HG02973 (cell line): Measurements from ENCODE around the gene GIPC3.

Experiments
- ATAC-seq: cut with Tn5 transposase; IDR thresholded peaks from one replicate; pipeline ENCODE4 v1.9.1; 2021; ENCODE audit warnings: moderate library complexity; ENCODE audit not compliant: unreplicated experiment

GIPC3 gene

DNA sequence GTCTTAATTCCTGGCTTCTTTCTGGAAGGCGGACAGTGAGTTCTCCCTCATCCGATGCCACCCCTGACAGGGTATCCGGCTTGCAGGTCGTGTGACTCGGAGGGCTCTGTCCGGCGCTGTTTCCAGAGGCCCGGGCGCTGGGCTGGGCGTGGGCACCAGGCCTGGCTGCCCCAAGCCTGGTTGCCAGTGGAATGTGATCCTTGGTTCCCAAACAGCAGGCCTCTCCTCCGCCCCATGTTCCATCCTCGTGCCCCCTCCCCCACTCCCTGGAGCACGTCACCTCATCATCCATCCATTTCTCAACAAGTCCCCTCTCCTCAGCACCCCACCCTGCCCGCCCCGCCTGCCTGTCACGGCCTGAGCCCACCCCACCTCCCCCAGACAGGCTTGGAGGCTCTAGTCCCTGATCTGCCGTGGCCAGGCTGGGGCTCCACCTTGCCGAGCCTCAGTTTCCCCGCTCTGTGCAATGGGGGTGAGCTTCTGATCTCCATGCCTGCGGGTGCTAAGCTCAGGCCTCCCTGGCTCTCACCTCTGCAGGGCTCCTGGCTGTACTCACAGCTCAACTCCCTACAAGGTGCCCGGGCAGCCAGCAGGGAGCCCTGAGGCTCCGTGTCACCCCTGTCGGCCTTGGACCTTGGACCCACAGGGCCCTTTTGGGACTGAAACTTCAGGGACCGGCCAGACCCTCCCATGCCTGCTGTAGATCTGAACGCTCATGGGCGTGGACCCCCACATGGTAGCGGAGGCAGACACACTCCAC, 19.1 kb downstream of the GIPC3 start:
- no peak for ATAC-seq

DNA sequence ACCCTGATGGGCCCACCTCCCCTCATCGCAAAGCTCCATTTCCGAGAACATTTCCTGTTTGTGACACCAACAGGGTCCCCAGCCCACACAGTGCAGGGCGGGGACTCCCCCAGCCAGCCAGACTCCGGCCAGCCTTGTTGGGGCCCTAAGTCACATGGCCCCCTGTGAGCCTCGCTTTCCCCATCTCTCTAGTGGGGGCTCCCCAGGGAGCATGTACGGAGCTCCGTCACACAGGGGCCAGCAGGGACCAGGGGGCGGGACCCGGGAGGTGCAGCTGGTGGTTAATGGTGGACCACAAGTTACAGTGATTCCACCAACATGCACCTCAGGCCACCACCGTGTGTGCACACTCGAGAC, 19.7 kb downstream of the GIPC3 start:
- ATAC-seq: no peak

DNA sequence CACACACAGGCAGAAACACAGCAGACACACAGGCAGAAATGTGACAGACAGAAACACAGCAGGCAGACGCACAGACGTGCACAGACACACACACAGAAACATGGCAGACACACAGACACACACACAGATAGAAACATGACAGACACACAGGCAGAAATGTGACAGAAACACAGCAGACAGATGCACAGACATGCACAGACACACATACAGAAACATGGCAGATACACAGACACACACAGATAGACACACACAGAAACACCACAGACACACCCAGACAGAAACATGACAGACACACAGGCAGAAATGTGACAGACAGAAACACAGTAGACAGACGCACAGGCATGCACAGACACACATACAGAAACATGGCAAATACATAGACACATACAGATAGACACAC, 20.1 kb downstream of the GIPC3 start:
- no peak for ATAC-seq

DNA sequence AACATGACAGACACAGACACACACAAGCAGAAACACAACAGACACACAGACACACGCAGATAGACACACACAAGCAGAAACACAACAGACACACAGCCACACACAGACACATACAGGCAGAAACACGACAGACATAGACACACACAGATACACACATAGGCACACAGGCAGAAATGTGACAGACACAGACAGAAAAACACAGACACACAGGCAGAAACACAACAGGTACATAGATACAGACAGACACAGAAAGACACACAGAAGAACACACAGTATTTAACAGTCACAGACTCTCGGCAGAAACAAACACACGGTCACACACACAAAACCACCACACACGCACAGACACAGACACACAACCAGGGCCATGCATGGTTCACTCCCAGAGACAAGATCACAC, 20.5 kb downstream of the GIPC3 start:
- ATAC-seq: no peak

DNA sequence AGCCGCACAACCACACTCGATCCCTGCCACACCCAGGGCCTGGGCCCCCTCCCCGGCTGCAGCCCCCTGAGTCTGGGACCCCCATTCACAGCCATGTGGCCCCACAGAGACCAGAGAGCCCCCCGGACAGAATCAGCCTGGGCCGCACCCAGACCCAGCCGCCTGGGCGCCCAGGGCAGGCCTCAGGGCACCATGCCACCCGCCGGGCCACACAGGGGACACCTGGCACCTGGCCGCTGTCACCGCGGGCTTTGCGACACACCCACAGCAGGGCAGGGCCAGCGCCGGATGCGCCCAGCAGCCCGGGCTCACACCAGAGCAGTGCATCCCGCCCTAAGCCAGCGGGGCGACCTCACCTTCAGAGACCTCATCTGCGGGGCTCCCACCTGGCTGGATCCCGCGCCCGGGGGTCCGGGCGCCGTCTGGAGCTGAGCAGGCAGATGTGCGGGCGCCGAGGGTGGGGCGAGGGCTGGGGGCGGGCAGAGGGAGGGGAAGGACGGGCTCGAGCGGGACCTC, 21.0 kb downstream of the GIPC3 start:
- ATAC-seq: no peak

DNA sequence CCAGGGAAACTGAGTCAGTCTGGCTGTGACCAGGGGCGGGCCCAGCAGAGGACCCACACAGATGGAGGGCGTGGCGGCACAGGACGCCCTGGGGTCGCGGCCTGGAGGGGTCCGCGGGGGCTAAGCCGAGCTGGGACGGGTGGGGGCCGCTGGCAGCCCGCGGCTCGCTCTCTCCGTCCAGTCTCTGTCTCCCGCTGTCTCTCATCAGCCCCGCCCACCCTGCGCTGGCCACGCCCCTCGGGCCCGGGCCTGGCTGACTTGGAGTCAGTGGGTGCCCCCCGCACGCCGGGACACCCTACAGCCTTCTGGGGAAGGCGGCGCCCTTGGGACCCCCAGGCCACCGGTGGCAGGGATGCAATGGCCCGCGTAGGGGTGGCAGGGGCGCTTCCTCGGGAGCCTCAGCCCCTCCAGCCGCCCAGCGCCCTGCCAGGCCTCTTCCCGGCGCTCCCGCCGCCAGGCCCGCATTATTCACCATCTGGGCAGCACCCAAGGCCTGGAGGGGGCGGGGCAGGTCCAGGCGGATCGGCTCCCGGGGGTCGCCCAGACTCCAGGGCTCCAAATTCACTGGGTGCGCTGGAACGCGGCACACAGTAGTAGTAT, 21.5 kb downstream of the GIPC3 start, which contains the start of gene TBXA2R:
TSS of gene TBXA2R (minus strand) at position 186 of the 600 bp plus-strand sequence. CDS start 6,241 bp downstream, outside the sequence.
- ATAC-seq: no peak

DNA sequence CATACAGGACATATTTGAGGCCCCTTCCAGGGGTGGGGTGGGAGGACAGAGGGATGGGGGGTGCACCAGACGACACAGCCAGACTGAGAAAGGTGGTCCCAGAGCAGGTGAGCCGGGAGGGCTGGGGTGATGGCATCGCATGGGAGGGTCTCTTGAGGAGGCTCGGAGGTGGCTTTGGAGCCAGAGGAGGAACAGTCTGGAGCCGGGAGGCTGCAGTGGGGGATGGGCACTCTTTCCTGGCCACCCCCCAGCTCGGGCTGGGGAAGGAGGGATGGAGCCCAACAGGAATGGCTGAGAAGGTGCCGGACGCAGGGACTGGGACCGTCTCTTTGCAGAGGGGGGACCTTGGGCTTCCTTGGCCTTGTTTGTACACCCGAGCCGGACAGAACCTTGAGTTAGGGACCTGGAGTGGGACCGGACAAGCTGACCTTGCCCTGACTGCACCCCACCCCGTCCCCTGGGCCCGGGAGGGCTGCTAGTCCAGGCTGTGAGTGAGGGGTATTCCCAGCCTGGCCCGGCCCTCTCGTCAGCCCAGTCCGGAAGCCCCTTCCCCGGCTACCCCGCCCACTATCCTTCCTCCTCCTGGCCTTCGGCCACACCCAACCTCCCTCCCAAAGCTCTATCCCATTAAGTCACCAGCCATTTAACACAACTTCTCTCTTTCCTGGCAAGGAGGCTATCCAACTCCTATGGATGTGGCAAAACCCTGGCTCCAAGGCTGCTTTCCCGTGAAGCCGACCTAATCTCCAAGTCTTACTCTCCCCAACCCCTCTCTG, 22.2 kb downstream of the GIPC3 start:
- ATAC-seq: no peak

DNA sequence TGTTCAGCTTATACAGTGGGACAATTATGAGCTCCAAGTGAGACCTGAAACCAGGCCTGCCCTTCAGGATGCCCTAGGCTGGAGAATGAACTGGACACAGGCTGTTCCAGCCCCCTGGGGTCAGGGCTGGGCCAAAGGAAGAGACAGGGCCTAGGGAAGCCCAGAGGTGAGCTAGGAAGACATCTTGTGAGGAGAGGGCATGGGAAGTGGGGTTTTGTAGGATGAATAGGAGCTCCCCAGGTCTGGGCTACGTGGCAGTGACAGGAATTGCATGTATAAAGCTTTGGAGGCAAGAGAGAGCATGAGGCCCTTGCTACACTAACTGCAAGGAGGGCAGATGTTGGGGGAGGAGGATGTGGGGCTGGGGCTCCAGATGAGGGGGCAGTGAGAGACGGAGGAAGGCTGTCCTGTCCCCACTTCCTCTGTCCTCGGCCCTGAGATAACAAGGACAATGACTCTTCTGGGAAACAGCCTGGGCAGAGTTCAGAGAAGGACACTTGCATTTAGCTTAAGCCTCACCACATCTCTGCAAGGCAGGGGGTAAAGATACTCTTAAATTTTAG, 22.9 kb downstream of the GIPC3 start:
- no peak for ATAC-seq

DNA sequence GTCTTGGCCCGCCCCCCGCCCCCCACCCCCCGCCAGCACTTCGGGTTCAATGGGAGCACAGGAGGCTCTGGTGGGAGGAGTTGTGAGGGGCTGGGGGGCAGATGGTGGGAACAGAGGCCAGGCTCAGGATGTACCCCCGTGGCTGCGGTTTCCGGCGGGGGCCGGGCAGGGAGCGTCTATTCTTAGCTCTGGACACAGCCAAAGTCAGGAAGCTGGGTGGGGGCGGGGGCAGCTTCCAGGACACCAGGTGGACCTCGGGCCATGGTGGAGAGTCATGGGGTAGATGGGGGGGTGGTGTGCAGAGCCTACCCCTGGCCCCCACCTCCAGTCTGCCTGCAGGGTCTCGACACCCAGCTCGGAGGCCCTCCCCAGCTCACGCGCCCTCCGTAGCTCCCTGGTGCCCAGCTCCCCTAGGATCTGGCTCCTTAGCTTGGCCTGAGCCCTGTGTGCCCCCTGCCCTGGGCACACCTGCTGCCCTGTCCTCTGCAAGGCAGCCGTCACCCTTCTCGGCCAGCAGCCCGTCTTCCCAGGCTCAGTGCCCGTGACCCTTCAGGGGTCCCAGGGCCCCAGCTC, 23.6 kb downstream of the GIPC3 start:
- ATAC-seq: no peak

DNA sequence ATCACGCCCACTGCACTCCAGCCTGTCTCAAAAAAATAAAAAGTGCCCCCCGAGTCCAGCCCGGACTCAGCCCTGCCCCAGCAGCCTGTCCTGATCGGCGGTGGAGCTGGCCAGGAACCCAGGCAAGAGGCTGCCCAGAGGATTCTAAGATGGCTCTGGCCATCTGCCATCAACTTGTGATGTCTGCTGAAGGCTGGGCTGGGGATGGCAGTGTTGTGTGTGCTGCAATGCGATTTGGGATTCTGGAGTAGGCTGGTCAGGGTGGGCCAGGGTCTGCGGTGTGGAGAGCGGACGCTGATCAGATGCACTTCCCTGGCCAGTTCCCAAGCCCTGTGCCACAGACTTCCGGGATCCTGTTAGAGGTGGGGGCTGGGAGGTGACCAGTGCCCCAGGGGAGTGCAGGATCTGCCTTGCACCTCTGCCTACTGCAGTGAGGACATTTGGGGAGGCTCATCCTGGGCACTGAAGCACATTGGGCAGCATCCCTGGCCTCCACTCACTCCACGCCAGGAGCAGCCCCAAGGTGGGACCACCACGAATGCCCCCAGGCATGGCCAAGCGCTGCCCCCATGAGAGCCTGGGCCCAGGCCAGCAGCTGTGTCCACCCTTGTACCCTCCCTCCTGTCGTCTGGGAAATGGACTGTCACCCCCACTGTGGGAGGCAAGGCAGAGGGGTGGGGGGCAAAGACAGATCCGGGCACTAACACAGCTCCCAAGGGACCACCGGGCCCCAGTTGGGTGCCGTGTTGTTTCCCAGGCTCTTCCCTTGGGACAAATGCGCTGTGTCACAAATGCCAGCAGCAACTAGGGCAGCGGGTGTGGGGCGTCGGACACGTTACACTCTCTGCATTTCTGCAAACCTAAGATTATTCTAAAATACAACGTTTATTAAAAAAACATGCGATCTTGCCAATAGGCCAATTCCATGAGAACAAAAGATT, 24.8 kb downstream of the GIPC3 start:
- ATAC-seq: no peak

DNA sequence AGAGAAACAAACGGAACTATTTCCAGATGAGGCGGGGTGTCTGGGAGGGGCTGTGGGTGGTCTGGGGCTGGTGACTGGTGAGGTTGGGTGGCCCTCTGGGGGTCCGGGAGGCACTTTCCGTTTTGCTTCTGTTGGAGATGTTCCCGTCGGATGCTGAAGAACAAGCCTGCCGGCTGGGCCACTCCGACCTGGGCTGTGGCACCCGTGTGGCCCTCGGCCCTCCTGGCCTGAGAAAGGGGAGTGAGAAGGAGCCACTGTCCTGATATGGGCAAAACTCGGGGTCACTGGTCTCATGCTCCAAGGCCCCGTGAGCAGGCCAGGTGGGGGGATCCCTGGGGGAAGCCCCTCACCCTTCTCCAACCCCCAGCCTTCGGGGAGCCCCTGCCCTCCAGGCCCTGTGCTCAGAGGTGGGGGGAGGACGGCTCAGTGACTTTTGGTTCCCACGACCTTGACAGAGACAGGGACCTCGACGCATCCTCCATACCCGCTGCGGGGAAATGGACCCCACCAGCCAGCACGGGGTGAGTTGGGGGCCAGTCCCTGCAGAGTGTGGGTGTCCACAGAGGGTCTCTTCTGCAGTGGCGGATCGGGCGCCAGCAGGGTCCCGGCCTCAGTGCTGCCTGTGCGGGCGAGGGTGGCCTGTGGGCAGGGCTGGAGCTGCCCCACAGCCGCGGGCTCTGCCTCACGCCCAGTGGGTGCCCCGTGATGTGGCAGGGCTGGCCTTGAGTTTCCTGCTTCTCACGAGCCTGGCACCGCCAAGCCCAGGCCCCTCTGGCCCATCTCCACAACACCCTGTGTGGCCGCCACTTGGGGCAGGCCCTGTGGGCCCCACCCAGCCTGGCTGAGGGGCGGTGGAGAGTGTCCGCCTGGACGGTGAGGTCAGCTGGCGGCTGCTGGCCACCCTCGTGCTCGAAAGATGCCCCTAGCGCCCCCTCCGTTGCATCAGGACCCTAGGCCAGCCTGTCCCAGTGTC, 25.8 kb downstream of the GIPC3 start:
- no peak for ATAC-seq

DNA sequence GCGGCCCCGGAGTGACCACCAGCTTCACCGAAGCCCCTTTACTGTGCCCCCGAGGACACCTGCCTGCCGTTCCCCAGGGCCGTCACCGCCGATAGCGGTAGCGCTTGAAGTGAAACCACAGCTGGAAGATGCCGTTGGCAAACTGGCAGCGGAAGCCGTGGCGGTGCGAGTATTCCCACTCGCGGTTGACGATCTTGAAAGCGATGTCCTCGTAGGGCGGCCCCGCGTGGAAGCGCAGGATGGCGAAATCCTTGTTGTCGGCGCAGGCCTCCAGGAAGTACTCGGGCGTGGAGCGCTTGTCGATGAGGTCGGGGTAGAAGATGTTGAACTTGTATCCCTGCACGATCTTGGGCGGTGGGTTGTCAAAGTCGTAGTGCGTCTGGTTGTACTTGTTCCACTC, 26.6 kb downstream of the GIPC3 start:
- ATAC-seq: no peak

DNA sequence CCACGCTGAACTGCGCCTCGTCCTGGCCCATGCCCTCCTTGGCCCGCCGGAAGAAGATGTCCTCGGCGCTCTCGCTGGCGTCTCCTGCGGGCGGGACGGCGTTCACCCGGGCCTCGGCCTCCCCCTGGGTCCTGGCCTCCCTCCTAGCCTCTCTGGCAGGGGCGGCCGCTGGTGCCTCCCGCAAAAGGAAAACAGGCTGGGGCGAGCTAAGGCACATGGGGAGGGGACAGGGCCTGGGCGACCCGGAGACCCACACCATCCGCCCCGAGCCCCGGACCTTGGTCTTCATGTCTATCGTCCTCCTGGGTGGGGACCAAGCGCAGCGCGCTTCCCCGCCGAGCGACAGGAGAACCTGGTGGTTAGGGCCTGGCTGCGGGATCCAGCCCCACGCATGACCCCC, 27.1 kb downstream of the GIPC3 start:
- no peak for ATAC-seq

DNA sequence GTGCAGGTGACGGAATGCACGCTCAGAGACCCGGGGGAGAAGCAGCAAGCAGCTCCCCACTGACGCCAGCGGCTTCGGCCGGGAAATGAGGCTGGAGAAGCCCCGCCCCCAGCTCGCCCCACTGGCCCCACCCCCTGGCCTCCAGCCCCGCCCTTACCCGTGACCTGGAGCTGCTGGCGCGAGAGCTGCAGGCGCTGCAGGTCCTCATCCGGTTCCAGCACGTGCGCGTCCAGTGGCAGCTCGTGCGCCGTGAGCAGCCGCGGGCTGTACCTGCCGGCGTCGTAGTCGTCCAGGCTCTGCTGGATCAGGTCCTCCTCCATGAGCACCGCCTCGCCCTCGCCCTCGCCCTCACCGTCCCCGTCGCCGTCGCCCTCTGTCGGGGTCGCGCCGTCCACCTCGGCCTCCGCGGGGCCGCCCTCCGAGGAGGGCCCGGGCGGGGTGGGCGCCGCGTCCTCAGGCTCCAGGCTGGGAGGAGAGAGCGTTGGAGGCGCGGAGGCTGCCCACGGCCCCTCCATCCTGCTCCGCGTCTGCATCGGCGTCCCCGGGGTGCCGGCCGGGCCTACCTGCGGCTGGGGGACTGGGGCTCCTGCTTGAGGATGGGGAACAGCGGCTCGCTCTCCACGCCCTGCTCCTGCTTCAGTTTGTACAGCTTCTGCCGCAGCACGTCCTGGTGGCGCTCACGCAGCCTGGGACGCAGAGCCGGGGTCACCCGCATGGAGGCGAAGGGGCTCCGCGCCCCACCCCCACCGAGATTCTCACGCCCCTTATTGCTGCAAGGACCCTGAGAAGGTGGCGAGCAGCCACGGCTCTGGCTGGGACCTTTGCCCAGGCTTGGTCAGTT, 27.8 kb downstream of the GIPC3 start:
- ATAC-seq: no peak

DNA sequence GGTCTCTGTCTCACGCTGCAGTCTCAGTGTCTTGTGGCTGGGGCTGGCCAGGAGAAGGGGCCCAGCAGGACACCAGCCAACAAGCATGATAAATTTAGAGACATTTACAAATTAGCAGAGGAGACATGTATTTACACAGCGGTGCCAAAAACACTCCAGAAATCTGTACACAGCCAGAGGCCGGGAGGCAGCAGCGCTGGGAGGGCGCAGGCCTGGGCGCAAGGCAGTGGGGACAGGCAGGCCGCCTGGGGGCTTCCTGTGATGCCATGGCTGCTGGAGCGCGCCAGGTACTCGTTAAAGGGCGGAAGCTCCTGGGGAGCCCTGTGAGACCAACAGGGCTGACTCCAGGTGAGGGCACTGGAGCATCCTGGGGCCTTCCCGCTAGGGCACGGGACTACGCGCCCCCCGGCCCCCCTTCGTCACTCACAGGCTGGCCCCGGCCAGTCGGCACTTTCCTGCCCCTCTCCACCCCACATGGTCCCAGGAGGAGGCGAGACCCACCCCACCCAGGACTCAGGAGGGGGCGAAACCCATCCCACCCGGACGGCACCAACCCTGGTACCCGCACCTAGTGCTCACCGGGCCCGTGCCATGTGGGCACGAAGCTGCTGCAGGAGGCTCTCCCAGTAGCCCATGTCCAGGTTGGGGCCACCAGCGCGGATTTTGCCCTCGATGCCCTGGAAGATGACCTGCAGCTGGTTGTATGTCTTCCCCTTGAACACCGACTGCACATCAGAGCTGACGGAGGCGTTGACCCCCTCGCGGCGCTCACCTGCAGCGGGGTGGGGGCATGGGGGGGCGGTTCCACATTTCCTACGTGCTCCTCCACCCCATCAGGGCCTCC, 28.8 kb downstream of the GIPC3 start:
- ATAC-seq: no peak

DNA sequence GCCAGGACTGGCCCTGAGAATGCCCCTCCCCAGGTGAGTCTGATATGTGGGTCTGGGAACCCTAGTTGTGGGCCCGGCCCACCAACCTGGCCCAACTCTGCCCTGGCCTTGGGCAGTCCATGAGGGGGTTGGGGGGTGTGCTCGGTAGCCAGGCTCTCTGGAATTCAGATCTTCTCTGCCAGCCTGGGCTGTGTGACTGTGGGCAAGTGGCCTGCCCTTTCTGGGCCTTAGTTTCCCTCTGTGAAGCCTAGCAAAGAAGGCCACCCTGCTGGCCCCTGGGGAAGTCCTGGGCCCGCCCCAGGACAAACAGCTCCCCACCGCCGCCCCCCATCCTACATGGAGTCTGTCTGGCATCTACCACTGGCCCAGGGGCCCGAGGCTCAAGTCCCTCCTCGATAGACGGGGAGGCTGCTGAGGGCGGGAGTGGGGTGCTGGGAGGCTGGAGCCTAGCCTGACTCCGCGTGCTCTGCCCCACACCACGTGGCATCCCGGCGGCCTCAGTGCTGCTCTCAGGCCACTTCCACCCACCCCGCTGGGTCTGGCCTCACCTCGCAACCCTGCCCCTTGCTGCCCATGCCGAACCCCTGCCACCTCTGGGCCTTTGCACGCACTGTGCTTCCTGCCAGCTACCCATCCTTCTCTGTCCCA, 29.7 kb downstream of the GIPC3 start:
- ATAC-seq: no peak
